NCI-H1436 treated with DMSO at 0.1 percent for 48 hours (cell line): ENCODE measurements around the gene CHSY1.

Source experiments
- DNase-seq: peaks from one replicate; lab custom pipeline; 2025; lab: John Stamatoyannopoulos, UW

CHSY1 gene

DNA sequence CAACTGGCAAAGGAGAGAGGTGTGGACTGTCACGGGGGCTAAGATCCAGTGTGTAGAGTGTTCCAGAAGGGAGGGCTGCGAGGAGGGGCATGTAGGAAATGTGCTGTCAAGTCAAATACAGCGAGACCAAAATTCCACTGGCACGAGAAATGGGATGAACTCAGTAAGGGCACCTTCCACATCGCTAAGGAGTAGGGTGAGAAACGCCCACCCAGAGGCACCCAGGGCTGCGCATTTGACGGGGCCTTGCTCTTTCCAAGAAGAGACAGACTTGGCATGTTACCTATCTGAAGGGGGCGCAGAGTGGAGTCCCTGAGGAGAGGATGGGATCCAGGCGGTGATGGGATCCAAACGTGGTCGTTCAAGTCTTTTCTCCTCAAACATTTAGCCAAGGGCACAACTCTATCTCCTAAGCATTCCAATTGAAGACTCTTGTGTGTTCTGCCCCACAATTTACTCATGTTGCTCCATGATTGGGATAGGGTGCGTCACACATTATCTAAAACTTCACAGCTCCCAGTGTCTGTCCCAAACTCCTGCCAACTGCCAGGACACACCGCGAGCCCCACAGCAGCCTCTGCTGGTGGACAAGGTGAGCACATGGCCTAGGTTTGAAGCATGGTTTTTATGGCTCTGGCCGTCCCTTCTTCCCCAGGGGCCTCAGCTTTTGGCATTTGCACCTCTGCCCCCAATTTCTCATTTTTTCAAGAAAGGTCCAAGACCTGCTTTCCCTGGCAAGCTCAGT, 17.8 kb upstream of the CHSY1 start:
- no peak for DNase-seq

GRCh38 chr15:101267320-101268104, 15.7 kb upstream of the CHSY1 start:
- DNase-seq = no peak

GRCh38 chr15:101266787-101267186, 14.9 kb upstream of the CHSY1 start:
- DNase-seq = no peak

- no peak for DNase-seq
Observed at GRCh38 chr15:101266034-101266433, 14.2 kb upstream of the CHSY1 start.

- no peak for DNase-seq
Observed at GRCh38 chr15:101264911-101265641, 13.2 kb upstream of the CHSY1 start.

DNA sequence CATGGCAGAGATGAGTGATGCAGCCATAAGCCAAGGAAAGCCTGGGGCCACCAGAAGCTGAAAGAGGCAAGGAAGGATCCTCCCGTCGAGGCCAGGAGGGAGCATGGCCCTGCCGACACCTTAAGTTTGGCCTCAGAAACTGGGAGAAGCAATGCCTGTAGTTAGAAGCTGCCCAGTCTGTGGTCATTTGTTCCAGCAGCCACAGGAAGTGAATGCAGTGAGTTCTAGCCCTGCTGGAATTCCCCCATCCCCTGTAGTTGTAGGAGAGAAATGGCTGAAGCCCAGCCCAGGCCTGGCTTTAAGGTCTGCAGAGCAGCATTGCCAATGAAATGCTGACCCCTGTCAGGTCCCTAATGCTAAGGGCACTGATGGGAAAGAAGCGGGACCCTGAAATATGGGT, 12.2 kb upstream of the CHSY1 start:
- DNase-seq = no peak

DNA sequence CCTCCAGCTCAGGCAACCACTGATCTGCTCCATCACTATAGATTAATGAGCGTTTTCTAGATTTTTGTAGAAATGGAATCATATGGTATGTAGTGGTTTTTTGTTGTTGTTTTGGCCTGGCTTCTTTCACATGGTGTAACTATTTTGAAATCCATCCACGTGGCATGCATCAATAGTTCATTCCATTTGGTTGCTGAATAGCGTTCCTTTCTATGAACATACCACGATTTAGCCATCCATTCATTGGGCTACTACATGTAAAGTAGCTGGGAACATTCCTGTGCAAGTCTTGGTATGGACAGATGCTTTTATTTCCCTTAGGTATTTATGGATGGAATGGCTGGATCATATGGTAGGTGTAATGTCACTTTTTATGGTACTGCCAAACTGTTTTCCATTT, 10.7 kb upstream of the CHSY1 start:
- DNase-seq = no peak

DNA sequence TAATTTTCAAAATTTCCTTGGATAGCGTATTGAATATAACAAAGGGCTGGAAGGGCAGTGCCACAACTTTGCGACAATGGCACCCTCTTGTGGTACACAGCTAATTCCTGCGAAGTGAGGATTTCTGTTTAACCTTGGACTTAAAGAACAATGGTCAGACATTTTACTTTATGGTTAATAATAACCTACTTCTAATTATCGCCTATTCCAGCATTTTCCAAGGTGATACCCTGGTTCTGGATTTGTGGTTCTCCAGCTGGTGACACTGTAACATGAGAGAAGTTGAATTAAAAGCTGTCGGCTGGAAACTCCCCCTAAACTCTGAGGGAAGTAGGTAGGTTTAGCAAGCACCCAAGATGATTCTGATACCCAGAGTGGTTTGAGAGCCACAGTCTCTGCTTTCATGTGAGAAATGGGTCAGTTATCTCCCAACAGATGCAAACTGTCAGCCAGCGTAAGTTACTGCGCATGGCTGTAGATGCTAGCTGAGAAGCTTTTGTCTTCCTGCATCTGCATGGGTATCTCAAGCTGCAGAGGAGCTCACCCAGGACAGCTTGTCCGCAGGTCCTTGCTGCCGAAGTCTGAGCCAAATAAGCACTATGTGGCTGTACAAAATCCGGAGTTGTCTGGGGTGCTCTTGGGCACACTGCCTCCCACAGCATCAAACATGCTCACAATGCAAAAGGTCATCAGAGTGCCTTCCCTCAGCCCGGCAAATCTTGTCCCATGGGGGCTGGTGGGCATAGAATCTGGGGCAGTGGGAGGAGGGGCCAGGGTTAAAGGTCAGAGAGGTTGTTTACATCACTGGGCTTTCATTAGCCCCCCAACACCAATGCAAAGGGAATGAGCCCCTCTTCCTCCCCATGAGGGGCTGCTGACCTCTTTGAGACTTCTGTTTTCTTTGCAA, 6.6 kb upstream of the CHSY1 start:
- DNase-seq = no peak

DNA sequence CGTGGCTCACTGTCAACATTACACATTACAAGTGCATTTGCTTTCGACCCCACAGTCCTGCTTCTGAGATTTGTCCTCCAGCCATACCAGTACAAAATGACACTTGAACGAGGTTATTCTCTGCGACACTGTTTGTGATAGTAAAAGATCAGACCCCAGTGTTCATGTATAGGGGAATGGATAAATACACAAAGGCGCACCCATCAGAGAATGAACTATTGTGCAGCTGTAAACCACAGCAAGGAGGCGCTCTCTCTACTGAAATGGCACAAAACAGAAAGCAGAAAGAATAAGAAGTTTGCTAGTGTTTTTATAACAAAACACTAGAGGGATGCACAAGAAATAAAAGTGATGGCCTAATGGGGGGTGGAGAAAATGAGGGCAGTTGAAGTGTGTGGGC, 4.9 kb upstream of the CHSY1 start:
- DNase-seq = no peak

DNA sequence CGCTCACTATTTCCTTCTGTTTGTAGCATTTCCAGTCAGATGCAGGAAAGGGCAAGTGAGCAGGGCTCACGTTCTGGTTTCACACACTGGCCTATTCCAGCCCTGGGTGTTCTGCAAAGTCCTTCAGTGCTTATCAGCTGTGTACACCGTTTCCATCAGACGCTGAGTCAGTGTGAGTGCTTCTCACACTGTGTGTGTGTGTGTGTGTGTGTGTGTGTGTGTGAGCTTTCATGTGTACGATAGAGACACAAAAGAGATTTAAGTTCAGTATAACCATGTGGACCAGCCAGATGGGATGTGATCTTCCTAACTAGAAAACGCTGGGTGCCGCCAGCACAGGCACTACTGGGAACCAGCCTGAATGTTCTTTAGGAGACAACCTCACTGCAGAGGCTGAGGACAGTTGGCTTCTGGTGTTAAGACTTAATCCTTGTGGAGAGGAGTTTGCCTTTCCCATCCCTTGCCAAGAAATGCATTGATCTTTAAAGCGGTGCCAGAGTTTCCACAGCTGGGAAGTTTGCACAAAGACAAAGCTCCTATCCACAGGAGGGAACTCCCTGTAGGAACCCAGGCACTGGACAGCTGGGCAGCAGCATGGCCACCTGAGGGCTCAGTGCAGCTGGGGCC, 3.9 kb upstream of the CHSY1 start:
- DNase-seq = no peak

DNA sequence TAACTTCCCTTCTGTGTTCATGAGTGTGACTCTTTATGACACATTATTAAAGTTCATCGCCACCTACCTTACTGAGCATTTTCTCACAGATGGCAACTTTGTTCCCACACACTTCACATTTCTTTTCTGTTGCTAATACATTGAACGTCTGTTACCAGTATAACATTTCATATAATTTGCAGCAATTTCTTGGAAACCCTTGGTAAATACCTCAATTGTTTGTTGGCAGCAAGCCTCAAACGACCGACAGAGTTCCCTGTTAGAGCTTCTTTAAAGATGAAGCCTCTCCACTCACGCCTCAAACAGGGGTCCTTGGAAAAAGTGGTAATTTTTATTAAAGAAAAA, 3.2 kb upstream of the CHSY1 start:
- no peak for DNase-seq

- no peak for DNase-seq
Observed at GRCh38 chr15:101254157-101255050, 2.6 kb upstream of the CHSY1 start.

GRCh38 chr15:101252836-101253235, 988 bp upstream of the CHSY1 start:
- DNase-seq = no peak

DNA sequence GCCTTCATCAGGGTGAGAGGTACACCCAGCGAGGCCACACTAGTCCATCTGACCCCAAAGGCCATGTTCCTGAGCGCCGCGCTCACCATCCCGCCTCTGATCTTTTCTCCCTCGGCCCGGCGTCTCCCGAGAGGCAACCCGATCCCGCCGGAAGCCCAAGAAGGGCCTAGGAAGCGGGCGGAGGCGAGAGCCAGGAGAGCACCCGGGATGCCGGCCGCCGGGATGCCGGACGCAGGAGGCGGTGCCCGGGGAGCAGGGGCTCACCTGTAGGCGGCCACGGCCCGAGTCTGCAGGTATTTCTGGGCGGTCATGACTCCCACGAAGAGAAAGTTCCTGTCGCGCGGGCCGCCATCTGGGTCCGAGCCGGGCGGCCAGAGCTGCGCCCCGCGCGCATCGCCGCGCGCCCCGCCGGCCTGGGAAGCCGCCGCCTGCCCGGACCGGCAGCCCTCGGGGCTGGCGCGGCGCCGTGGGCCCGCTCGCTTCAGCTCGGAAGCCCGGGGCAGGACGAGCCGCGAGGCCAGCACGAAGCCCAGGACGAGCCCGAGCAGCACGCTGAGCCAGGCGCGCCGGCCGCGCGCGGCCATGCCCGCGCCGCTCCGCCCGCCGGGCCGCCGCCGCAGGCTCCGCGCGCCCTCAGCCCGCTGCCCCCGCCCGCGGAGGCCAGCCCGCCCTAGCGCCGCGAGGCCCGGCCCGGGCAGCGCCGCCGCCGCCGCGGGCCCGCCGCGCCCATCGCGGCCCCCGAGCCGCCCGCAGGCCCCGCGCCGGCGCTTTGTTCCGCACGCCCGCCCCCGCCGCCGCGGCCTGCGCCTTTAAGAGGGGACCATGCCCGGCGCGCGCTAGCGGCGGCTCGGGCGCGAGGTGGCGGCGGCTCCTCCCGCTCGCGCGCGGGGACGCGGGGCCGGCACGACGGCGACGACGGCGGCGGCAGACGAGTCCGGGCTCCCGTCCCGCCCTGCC, 697 bp downstream of the CHSY1 start:
- no peak for DNase-seq

GRCh38 chr15:101250341-101250831, 1.5 kb downstream of the CHSY1 start:
- no peak for DNase-seq

DNA sequence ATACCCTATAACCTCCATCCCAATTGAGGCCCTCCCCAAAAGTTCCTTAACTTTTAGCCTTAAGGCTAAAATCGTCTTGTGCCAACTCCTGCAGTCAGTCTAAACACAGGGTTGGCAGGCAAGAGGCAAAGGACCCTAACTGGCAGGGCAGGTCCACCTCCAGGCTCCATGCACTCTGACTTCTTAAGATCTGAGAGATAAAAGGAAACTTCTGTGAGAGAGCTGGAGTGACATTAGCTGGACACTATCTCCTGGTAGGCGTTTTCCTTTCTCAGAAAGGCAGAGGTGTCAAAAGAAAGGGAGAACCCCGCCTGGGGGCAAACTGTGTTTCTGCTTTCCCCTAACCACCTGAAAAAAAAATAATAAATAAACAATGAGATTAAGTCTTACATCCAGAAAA, 3.6 kb downstream of the CHSY1 start:
- no peak for DNase-seq

- no peak for DNase-seq
Observed at GRCh38 chr15:101246824-101247745, 4.8 kb downstream of the CHSY1 start.

DNA sequence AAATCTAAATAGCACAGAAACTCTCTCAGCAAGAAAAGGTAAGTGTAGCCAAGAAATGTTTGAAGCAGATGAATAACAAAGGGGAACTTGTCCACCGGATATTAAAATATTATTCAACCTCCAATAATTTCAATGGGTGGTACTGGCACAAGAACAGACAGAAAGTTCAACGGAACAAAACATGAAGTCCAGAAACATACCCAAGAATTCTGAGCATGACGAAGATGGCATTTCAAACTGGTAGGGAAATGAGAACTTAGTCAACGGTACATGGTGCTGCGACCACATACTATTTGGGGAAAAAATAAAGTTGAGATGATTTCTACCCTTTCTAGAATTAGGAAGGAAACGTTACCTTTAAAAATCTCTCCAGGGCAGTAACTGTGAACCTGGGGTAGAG, 5.5 kb downstream of the CHSY1 start:
- DNase-seq = no peak
